Esophagus (tissue), 2 donors: Measurements from ENCODE around the gene RNF217. TPM values are rescaled to one million over a fixed set of nuclear protein-coding genes. Genes with fewer than 3 reads are reported as not detected.

Source experiments
- H3K27ac ChIP-seq, 2 donors: one replicate each; pipeline ENCODE4 v1.5.1; 2013; ENCODE audit warnings: low read depth in 2 of 2, mild to moderate bottlenecking in 2 of 2, inconsistent platforms in 1 of 2, low read length in 1 of 2, moderate library complexity in 1 of 2
- H3K27me3 ChIP-seq, 2 donors: one replicate each; pipeline ENCODE4 v1.6.1; 2013; ENCODE audit warnings: low read length in 2 of 2, control low read depth in 1 of 2, mild to moderate bottlenecking in 1 of 2; ENCODE audit not compliant: insufficient read depth in 2 of 2, control insufficient read depth in 1 of 2
- H3K36me3 ChIP-seq, 2 donors: one replicate each; pipeline ENCODE4 v1.6.1; 2013; ENCODE audit warnings: low read length in 1 of 2; ENCODE audit not compliant: control insufficient read depth in 2 of 2, insufficient read depth in 2 of 2
- H3K4me1 ChIP-seq, 2 donors: one replicate each; pipeline ENCODE4 v1.6.1; 2013; ENCODE audit warnings: low read length in 1 of 2; ENCODE audit not compliant: control insufficient read depth in 2 of 2, insufficient read depth in 2 of 2
- H3K4me3 ChIP-seq, 2 donors: one replicate each; pipeline ENCODE4 v1.5.1; 2013; ENCODE audit warnings: low read length in 2 of 2, mild to moderate bottlenecking in 2 of 2, low read depth in 1 of 2, moderate library complexity in 1 of 2
- H3K9me3 ChIP-seq, 2 donors: one replicate each; pipeline ENCODE4 v1.6.1; 2013; ENCODE audit warnings: mild to moderate bottlenecking in 2 of 2, low read depth in 1 of 2, low read length in 1 of 2, moderate library complexity in 1 of 2; ENCODE audit not compliant: control insufficient read depth in 2 of 2, insufficient read depth in 1 of 2
- WGBS, 2 donors: extraction: QIAGEN DNeasy Blood & Tissue Kit; methylation state at CpG; one replicate each; pipeline ENCODE4 v1.1.7; 2013; 5-methylcytosine and 5-hydroxymethylcytosine counted together
- polyA plus RNA-seq, 2 donors: library from polyadenylated mRNA; stranded (reverse); fragments of 200-250 nt; gene quantifications; one replicate each; pipeline ENCODE4 v1.2.3, GENCODE V29; 2013
- donor health status: healthy with polysubstance abuse.
- donor health status: Bipolar disorder and iron deficiency.

RNF217 gene
- polyA plus RNA-seq, 2 donors: 3.4 to 6.5 TPM

DNA sequence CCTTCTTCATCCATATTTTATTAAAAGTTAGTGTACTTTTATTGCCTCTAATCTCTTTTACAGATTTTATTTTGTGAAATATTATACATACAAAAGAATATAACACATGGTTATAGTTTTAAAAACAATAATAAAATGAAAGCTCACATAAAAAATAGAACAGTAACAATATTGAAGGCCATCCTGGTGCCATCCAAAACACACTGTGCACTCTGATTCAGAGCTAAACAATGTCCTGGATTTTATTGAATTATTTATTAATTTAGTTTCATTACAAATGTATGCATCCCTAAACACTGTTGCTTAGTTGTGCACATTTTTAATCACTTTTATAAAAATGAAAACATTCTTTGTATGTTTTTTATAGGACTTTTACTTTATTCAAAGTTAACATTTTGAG lies 32.9 kb downstream of the RNF217 start:
- H3K27me3 ChIP-seq: no peaks in the 10 kb centered on the region
- H3K36me3 ChIP-seq: no peaks in the 10 kb centered on the region
- no peaks in the 10 kb centered on the region for H3K4me1 ChIP-seq
- no peaks in the 10 kb centered on the region for H3K9me3 ChIP-seq
- no peak overlapping the region for H3K27ac ChIP-seq
- no peak overlapping the region for H3K4me3 ChIP-seq

DNA sequence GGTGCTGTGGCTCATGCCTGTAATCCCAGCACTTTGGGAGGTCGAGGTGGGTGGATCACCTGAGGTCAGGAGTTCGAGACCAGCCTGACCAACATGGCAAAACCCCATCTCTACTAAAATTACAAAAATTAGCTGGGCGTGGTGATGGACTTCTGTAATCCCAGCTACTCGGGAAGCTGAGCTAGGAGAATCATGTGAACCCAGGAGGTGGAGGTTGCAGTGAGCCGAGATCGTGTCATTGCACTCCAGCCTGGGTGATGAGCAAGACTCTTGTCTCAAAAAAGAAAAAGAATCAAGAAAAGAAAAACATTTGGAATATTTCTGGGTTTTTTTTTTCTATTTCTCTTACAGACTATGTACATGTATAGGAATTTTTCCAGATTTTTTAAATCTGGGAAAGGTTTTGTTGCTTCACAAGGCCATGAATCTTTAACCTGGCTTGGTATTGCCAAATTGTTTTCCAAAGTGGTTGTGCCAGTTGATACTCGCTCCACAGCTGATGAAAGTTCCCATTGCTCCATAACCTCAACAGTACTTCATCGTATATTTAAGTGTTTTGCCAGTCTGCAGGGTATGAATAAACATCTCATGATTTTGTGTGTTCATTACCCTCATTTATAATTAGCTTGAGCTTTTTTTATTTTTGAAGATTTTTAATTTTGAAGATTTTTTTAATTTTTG lies 33.5 kb downstream of the RNF217 start:
- Histone ChIP-seq H3K36me3 (no peaks in the 10 kb centered on the region), H3K27ac (no peak overlapping the region), H3K4me1 (no peaks in the 10 kb centered on the region), H3K9me3 (no peaks in the 10 kb centered on the region), H3K27me3 (no peaks in the 10 kb centered on the region), H3K4me3 (no peak overlapping the region)
- 90 to 92% methylated on average over 8 of the region's 8 CpGs for WGBS, 2 donors

DNA sequence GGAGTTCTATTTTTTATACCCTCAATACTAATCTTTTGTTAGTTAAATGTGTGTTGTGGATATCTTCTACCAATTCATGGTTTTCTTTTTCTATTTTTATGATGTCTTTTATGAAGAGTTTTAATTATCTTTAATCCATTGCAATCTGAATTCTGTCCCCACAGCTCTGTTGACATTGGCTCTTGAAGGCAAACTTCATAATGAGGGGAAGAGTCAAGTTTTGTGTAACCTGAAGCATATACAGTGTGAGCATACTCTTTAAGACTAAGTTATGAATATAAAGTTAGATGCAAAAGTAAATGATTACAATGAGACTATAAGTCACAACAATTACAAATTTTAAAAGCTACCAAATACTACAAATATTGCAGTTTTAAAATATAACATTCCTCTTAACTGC lies 34.2 kb downstream of the RNF217 start:
- Histone ChIP-seq H3K4me3 (no peak overlapping the region), H3K4me1 (no peaks in the 10 kb centered on the region), H3K36me3 (no peaks in the 10 kb centered on the region), H3K27me3 (no peaks in the 10 kb centered on the region), H3K27ac (no peak overlapping the region), H3K9me3 (no peaks in the 10 kb centered on the region)

DNA sequence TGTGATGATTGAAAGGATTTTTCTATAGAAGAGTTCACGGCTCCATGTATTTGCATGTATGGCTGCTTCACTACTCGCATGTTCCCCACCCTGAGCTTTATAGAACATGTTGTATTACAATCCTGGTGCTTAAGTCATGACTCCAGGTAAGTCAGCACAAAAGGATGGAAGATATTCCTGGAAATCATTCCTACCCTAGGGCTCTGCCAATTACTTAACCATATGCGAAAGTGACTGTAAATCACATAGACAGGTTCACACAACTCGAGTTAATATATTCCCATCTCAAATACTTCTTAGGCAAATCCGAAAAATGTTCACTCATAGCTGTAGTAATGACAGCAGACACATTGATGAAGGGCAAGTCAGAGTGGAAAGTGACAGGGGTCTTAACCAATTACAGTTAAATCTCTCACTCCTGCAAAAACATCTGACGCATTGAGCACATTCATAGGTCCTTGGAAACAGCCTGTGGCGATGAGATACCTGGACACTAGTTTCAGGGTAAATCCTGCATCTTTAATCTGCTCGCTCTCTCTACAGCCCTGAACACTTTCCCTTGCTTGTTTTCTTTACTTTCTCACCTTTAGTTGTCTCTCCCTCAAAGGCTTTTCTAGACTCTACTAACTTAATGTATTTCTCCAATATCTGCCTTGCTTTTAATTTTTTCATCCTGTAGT lies 35.1 kb downstream of the RNF217 start:
- Histone ChIP-seq H3K27ac (no peak overlapping the region), H3K4me3 (no peak overlapping the region), H3K36me3 (no peaks in the 10 kb centered on the region), H3K4me1 (no peaks in the 10 kb centered on the region), H3K9me3 (no peaks in the 10 kb centered on the region), H3K27me3 (no peaks in the 10 kb centered on the region)
- WGBS, 2 donors: 66 to 75% methylated on average over 8 of the region's 8 CpGs

DNA sequence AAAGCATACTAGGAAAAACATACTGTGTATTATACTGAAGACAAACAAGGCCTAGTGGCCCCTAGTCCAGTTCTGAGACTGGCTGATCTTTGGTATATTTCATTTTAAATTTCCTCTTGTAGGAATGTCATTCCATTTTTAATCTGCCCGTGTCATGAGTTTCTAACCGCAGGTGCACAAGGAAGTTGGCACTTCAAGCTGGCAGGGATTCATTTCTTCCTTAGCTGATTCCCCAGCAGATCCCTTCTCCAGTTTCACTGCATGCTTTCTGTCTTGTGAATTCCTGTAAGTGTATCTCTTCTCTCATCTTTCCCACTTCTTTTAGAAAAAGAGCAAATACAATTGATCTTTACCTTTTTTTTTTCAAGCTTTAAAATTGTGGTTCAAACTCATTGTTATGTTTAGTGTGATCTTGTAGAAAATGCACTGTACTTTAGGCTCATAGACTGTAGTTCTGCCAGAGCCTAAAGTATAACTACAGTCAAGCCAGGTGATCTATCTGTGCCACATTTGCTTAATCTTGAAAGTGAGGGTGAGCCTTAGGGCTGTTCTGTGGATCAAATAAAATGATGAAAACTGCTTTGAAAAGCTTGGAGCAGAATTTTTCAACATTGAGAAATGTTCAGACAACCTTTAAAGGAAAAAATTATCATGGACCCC lies 37.0 kb downstream of the RNF217 start:
- H3K27ac ChIP-seq: no peak overlapping the region
- no peaks in the 10 kb centered on the region for H3K27me3 ChIP-seq
- H3K4me1 ChIP-seq: no peaks in the 10 kb centered on the region
- H3K36me3 ChIP-seq: no peaks in the 10 kb centered on the region
- WGBS, 2 donors: 29 to 39% methylated on average over 2 of the region's 2 CpGs
- no peaks in the 10 kb centered on the region for H3K9me3 ChIP-seq
- no peak overlapping the region for H3K4me3 ChIP-seq

DNA sequence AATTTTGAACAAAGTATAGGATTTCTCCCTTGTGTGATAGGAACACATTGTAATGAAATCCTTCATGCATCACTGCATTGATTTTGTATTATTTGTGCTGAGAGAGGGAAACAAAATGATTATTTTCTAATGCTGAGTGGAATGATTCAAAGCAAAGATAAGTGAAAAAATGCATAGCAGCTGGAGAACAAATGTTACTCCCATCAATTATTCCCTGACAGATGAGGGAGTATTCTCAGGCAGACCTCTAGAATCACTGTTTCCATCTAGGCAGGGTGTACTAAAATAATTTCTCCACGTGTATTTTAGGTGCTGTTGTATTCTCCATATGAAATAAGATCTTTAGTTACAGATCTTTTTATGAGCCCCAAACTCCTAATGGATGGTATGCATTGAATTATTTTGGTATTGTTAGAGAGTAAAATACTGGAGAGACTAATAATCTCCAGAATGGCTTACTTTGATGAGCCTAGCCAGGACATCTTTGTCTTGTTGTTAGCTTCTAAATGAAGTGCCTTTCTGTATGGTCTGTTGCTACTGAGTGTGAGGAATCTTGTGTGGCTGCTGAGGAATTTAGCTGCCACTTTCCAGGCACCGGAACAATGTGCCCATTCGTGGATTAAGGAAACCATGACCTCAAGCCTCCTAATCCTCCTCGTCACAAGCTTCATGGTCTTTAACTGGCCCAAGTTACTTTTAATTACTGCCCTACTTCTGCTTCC lies 39.6 kb downstream of the RNF217 start:
- Histone ChIP-seq H3K36me3 (no peaks in the 10 kb centered on the region), H3K9me3 (no peaks in the 10 kb centered on the region), H3K27me3 (no peaks in the 10 kb centered on the region), H3K4me3 (no peak overlapping the region), H3K4me1 (no peaks in the 10 kb centered on the region), H3K27ac (no peak overlapping the region)
- WGBS, 2 donors: 41 to 44% methylated on average over 4 of the region's 4 CpGs

DNA sequence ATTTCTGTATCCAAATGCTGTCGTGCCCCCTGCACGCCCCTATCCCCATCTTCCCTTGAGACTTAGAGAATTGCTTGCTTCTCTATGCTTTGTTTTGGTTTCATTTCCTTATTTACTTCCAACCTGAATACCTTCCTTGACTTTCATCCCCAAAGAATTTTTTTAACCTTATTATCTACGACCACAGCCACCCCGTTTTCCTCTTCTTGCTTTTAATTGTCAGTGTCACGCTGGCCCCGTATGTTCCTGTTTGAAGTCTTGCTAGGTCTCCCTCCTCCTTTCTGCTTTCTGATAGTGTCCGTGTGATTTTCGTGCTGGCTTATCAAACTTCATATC lies 40.1 kb downstream of the RNF217 start:
- Histone ChIP-seq H3K4me1 (no peaks in the 10 kb centered on the region), H3K36me3 (no peaks in the 10 kb centered on the region), H3K27me3 (no peaks in the 10 kb centered on the region), H3K27ac (no peak overlapping the region), H3K4me3 (no peak overlapping the region), H3K9me3 (no peaks in the 10 kb centered on the region)
- 55 to 69% methylated on average over 8 of the region's 8 CpGs for WGBS, 2 donors

DNA sequence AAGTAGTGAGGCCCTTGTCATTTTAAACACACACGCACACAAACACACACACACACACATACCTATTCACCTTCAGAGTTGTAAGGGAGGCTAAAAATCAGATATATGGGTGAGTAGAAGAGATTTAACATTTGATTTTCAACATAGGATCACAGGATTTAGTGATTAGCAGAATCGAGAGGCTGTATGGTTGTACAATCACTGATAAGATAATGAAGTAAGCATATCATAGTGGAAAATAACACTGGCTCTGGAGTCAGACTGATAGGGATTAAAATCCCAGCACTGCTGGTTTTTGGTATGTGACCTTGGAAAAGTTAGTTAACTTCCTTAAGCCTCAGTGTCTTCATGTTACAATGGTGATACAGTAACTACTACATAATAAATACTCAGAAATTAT lies 40.8 kb downstream of the RNF217 start:
- no peaks in the 10 kb centered on the region for H3K27me3 ChIP-seq
- no peak overlapping the region for H3K27ac ChIP-seq
- H3K36me3 ChIP-seq: no peaks in the 10 kb centered on the region
- H3K4me3 ChIP-seq: no peak overlapping the region
- WGBS, 2 donors: 76 to 86% methylated on average over 2 of the region's 2 CpGs
- H3K9me3 ChIP-seq: no peaks in the 10 kb centered on the region
- H3K4me1 ChIP-seq: no peaks in the 10 kb centered on the region

DNA sequence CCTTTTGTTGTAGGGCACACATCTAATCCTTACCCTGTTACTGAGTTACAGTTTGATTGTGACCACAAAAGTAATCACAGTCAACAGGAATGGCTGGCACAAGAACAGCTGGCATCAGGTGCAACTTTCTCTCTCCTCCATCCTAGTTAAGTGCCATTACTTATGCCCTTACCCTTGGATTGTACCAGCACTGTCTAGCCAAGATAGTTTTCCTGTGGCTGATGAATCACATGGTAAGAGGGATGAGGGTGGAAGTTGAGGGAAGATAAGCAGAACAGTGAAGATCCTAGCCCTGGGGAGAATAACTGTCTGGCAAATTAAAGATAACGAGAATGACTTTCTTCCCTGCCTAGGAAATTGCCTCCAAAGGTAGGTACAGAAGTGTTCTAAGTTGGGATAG lies 42.0 kb downstream of the RNF217 start:
- no peaks in the 10 kb centered on the region for H3K4me1 ChIP-seq
- 80 to 87% methylated on average over 1 of the region's 1 CpG for WGBS, 2 donors
- H3K27me3 ChIP-seq: no peaks in the 10 kb centered on the region
- H3K27ac ChIP-seq: no peak overlapping the region
- H3K9me3 ChIP-seq: no peaks in the 10 kb centered on the region
- no peak overlapping the region for H3K4me3 ChIP-seq
- no peaks in the 10 kb centered on the region for H3K36me3 ChIP-seq
